ENCODE data around the gene MAP1LC3B.

The MAP1LC3B gene

DNA sequence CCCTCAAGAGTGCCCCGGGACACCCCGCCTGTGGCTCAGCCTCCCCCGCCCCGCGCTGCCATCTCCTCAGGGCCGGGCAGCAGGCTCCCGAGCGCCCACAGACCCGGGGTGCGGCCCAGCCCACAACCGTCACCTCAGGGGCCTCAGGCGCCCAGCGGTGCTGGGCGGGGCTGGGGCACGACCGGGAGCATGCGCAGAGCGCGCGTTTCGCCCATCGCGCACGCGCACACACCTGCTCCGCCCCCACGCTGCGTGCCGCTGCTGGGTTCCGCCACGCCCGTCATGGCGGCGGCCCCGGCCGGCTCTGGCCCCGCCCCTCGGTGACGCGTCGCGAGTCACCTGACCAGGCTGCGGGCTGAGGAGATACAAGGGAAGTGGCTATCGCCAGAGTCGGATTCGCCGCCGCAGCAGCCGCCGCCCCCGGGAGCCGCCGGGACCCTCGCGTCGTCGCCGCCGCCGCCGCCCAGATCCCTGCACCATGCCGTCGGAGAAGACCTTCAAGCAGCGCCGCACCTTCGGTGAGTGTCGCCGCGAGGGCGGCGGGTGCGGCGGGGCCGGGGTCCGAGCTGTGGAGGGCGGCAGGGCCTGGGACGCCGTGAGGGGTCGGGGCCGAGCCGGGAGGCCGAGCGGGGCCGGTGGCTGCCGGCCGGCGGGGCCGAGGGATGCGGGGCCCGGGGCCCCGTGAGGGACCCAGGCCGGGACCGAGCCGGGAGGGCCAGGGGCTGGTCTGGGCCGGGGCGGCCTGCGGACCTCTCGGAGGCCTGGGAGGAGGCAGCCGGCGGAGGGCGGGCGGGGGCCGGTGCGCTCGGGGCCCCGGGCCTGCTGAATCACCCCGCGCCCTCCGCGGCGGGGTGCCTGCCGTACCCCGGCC, at the start of gene MAP1LC3B:
Gene MAP1LC3B (plus strand): TSS at position 387 of the 871 bp plus-strand sequence. CDS start 92 bp downstream, at position 479.
- peak; percentile 99 for DNase-seq (ENCODE audit: low spot score)

DNA sequence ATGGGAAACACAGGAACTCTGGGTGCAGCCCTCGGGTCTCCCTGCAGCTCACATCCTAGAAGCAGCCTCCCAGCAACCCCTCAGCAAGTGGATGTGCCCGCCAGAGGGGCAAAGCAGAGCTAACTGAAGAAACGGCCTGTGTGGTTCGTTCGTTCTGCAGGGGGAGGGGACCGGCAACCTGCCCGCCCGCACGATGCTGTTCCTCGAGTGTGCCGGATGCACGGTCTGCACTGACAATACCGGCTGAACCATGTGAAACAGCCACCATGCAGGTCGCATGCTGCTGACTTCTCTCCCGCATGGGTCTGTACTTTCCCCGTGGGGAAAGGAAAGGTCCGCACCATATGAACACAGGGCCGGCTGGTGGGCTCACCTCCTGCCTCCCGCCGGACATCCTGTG, 49.6 kb upstream of the MAP1LC3B start:
- DNase-seq (ENCODE audit: low spot score), result no peak

DNA sequence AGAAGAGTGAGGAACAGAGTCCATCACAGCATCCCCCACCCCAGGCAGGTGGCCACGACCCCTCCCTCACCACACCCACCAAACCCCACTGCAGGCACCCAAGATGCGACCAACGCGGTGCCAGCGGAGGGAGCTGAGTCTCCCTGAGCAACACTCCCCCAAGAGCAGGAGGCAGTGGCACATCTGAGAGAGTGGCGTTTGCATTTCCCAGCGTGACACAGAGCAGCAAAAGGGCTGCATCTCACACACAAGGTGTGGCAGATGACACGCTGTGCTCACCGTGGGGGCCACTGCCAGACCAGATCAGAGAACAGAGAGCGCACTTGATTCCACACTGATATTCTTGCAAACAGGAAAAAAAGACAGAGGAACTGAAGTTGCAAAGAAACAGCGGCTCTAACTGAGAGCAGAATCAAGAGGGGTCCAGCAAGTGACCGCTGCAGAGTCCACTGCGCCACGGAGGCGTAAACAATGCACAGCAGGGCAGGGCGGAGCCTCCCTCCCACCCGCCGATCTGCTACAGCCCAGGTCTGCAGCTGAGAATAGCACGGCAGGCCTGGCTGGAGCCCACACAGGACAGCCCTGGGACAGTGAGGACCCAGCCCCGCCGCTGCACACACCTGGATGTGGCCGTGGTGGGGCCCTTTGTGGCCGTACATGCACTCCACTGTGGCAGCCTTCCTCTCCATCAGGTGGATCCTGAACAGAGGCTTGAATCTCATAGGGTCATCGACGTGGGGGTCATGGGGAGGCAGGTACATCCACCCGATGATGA, 49.0 kb upstream of the MAP1LC3B start:
- no peak for DNase-seq (ENCODE audit: low spot score)

DNA sequence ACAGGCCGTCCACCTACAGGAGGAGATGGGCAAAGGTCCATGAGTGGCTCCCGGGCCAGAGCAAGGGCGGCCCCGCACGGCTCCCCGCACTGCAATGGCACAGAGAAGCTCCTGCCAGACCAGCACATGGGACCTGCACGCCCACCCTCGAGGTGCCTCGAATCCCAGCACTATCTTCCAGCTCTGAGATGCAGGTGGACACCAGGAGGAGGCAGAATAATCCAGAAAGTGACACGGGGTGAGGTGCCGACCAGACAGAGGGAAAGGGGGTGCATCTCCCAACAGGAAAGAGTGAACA, 48.4 kb upstream of the MAP1LC3B start:
- no peak for DNase-seq (ENCODE audit: low spot score)

DNA sequence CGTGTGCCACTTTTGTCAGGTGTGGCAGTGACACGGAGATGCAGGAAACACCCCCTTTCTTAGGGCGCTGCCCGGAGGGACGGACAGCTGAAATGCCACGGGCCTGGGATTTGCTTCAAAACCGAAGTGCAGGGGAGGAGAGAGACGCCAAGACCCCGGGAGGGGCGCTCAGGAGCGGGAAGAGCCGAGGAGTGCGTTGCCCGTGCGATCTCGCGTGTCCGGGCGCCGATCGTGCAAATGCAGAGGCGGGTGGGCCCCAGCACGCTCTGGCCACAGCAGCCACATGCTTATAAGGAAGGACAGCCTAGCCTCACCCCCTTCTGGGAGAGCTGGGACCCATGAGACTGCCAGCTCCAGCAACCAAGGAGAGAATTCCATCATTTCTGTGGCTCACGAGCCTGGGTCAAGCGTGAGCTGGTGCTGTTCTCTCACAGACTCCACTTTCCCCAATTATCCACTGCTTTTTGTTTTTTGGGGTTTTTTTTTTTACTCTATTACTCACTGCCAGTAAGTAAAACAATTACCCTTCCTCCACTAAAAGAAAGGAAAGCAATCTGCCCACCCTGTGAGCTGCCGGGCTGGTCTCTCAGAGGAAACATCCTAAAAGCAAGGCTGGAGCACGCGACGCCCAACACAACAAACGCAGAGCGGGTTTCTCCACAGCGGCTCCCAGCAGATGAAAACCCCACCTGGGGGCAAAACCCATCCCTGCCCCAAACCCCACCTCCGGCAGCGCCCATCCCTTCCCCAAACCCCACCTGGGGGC, 47.8 kb upstream of the MAP1LC3B start:
- DNase-seq (ENCODE audit: low spot score), result no peak

DNA sequence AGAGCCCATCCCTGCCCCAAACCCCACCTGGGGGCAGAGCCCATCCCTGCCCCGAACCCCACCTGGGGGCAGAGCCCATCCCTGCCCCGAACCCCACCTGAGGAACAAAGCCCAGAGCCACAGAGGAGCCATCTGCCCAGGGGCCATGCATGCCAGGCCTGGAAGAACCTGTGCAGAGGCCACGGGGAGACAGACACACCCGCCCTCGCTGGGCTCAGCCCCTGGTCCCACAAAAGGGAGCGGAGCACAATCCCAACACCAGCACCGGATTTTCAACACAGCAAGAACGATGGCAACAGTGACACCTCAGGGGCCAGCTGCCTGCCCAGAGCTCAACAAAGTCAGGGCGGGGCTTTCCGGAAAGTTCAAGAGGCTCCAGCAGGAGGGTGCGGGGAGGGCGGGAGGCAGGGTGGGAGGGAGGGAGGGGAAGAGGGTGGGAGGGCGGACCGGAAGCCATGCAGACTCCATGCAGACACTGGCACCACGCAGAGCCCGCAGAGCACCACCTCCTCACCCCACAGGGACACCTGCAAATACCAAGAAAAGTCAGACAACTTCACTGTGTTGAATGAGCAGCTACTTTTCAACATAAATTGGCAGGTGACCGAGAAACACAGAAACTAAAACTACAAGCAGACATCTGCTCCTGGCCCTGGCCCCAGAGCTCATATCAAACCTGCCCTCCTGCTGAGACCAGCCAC, 47.1 kb upstream of the MAP1LC3B start:
- DNase-seq (ENCODE audit: low spot score), result no peak

DNA sequence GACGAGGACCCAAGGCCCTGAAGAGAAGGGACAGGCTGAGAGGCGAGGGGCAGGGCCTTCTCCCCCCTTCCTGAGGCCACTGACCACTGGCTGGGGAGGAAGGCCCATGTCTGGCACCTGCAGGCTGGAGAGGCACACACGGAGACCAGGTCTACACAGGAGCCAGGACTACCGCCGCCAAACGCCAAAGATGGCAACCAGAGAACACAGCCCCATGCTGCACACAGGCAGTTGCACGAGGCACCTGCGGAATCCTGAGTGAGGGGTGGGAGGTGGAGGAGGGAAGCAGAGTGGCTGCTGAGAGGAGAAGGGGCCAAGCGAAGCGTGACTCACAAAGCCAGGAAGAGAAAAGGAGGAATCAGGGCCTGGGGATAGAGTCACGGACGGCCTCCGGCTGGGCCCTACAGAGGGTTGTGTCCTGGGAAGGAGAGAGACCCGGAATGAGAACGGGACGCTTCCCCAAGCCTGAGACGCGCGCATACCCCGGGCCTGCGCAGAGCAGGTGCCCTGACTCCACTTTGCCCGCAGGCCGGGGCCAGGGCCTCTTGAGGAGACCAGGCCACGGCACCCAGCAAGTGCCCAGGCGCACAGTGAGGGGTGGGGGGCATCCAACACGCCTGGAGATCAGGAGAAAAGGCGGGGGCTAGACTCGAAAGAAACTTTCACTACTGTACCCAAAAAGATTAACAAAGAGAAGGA, 46.3 kb upstream of the MAP1LC3B start:
- no peak for DNase-seq (ENCODE audit: low spot score)

DNA sequence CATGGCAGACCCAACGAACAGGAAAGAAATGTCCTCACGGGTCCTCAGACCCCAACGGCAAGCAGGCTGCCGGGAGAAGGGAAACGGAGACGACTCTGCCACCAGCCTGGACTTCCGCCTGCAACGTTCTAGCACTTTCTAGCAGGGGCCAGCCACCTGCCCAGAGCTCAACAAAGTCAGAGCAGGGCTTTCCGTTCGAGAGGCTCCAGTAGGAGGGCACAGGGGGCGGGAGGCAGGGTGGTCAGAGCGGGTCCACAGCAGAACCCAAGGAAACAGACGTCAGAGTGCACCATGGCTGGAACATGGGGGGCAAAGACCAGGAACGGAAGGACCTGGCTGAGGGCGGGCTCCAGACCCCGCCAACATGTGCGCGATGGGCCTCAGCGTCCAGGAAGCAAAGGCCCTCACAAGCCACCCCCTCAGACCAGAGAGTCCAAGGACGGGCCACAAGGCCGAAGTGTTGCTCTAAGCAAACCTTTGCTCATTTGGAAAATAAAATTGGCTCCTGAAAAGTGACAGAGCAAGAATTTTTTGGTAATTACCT, 45.5 kb upstream of the MAP1LC3B start:
- DNase-seq (ENCODE audit: low spot score), result no peak

DNA sequence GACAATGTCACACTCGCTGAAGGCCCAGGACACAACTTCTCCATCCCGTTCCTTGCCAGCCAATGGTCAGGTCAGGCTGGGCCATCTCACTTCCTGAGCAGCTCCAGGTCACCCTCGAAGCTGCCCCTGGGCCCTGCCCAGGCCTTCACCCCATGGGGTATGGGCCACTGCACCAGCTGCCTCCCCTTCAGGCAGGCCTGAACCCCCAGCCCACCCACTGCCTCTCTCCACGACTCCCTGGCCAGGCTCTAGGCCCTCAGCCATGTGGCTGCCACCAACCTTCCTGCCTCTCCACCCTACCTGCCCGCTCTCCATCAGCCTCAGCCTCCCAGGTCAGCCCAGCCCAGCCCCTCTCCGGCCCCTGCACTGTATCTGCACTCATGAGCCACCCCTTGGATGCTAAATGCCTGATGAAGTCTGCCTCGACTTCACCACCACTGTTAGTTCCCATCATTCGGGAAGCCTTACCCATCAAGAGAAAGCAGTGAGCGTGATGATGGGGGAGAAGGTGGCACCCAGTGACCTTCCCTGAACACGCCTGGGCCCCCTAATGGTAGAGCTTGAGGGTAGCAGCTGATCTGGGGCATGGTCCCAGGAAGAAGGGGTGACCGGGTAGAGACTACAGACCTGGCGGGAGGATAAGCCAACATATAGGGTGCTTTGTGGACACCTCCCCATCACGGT, 44.1 kb upstream of the MAP1LC3B start:
- no peak for DNase-seq (ENCODE audit: low spot score)

DNA sequence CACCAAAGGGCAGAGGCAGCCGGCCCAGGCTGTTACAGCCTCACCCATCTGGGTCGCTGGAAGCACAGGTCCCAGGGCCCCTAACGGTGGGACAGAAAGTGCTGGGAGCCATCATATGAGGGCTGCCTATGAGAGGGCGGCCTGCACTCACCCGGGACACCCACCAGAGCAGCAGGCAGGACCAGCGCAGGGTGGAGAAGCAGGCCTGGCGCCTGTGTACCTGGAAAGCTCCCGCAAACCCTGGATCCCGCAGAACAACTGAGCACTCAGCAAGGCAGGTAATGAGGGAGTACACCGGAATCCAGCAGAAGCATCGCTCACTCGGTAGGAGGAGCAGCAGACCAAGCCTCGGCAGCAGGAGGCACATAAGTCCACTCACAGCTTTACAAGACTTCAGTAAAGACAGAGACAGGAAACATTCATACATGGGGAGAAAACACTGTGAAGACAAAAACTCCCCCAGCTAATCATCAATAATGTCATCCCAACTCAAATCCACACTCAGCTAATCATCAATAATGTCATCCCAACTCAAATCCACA, 43.4 kb upstream of the MAP1LC3B start:
- DNase-seq (ENCODE audit: low spot score), result no peak

DNA sequence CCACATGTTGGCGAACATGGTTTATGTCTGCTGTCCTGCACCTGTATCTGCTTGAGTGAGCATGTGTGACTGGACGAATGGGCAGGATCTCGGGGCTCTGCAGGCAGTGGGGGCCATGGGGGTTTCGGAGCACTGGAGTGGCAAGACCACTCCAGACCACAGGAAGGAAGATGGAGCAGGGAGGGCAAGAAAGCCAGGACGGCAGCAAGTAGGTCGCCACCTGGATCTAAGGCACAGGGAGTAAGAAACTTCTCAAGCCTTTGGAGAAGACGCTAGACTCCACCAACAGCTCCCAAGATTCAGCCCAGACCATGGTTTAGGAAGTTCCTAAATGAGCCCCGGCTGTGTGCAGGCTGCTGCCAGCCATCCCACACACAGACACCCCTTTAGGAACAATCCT, 42.1 kb upstream of the MAP1LC3B start:
- no peak for DNase-seq (ENCODE audit: low spot score)

DNA sequence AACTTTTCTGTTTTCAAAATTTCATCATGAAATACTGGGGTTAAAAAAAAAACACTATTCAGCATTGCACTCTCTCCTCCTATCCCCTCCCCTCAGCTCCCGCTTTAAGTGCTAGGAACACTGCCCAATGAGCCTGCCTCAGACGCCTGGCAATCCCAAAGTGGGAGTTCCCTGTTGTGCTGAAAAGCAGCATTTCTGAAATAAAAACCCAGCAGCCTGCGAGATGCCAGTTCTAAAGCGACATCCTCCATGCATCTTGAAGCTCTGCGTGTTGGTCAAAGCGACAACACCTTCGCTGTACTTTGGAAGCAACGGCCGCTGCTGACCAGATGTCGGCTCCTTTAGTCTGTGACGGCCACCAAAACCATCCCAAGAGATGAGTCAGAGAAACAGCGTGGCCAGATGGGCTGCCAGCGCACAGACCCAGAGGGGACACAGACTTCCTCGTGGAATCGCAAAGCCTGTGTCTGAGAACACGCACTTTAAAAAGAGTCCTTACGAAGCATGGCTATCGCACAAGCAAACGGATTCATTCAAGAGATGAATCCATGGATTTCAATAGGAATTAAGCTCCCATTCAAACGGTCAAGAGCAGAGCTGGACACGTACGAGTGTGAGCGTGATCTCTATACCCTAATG, 41.3 kb upstream of the MAP1LC3B start:
- DNase-seq (ENCODE audit: low spot score), result no peak

DNA sequence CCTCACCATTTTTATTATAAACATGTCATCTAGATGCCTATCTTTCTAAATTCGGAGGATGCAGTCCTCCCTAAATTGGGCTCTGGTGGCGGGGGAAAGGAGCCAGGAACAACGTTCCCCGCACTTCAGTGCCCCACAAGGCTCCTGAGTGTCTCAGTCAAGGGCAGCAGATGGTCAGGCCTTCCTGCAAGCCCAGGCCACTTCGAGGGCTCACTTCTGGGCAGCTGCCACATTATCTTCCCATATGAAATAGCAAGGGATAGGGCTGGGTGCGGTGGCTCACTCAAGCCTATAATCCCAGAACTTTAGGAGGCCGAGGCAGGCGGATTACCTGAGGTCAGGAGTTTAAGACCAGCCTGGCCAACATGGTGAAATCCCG, 40.8 kb upstream of the MAP1LC3B start:
- DNase-seq (ENCODE audit: low spot score), result no peak

DNA sequence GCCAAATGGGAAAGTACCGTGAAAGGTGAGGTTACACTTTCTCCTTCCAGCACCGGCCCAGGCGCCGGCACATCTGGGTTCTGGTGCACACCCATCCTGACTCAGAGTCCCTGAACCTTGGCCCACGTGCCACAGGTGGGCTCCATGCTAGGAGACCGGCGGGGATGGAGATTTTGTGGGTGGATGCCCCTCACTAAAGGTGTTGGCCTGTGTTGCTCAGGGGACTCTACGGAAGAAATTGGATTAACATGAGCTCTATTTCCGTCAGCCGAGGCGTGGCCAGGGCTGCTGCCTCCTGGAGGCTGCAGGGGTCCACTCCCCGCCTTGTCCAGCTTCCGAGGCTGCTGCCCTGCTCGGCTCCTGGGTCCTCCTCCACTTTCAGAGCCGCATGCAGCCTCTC, 39.3 kb upstream of the MAP1LC3B start:
- DNase-seq (ENCODE audit: low spot score), result no peak

DNA sequence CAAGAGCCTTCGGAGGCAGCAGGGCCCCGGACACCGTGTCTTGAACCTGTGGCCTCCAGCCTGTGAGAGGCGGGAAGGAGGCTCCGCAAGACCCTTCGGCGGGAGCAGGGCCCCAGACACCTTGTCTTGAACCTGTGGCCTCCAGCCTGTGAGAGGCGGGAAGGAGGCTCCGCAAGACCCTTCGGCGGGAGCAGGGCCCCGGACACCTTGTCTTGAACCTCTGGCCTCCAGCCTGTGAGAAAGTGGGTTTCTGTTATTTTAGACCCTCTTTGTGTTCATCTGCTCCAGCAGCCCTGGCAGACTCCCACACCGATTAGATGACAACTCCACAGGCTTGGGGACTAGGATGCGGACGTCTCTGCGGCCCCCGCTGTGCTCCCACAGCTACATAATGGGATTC, 38.5 kb upstream of the MAP1LC3B start:
- no peak for DNase-seq (ENCODE audit: low spot score)

DNA sequence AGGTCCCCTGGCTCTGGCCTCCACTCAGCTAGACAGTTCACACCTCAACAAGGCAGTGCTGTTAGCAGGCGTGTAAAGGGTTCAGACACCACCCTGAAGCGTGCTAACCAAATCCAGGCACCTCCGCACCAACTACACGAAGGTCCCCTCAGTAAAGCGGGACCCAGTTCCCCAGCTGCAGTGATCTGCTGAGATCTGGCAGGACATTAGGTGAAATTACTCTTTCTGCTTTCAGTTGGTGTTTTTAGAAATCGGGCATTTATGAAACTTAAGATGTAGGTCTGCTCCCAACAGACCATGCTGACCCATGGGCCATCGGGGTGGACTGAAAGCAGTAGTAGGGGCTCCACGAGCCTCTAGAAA, 35.7 kb upstream of the MAP1LC3B start:
- DNase-seq (ENCODE audit: low spot score), result no peak

DNA sequence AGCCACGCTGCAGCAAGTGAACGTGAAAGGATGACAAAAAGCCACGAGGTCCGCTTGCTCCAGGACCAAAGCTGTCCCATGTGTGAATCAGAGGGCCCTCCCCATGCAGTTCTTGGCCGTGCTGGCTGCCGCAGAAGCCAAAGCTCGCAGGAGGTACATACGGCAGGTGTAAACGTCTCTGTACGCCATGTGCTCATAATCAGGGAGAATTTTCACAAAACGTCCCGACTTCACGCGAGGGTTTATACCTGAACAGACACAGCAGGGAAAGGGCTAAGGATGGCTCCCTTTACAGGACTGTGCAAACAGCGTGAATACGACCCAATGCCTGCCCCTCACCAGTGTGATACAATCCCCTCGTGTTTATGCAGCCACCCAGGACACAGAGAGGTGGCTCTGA, 33.9 kb upstream of the MAP1LC3B start:
- DNase-seq (ENCODE audit: low spot score), result no peak

DNA sequence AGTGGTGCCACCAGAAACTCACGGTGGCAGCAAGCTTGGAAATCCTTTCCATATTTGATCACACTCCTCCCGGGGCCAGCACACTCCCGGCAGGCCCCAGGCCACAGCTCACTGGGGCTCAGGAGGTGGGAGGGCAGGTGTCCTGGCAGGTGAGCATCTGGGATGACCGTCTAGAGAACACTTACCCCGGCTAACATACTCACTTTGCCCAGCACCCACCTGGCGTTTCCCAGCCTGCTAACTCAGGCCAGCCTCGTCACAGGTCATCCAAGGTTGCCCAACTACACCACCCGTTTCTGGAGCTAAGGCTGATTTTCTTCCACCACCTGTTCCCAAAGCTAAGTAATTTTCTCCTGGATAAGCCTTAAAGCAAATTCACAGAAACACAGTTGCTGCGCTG, 33.4 kb upstream of the MAP1LC3B start:
- no peak for DNase-seq (ENCODE audit: low spot score)

DNA sequence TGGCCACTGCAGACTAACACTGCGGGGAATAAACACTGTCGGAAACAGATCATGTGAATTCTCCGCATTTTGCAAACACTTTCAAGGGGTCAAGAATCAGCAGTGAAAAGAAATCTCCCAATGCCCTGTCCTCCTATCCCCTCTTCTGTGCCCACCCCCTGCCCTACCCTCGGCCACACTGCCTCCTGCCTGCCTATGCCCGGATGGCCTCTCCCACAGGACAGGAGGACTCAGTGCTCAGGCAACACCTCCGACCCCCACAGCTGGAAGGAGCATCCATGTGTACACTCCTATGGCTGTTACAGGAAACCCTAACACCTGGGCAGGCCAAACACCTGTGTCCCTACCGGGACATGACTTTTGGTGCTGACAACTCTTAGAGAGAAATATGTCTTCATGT, 33.0 kb upstream of the MAP1LC3B start:
- DNase-seq (ENCODE audit: low spot score), result no peak
